HG03139 (cell line): ENCODE results near the gene ZNF277.
"Not testable (repeated sequence)": the region's sequence is repeated elsewhere in the genome, so short reads cannot be mapped to it uniquely, and the experiment has no call there.

Experiments
- ATAC-seq: cut with Tn5 transposase; IDR thresholded peaks from one replicate; pipeline ENCODE4 v1.9.1; 2021; ENCODE audit not compliant: unreplicated experiment

ZNF277 gene

DNA sequence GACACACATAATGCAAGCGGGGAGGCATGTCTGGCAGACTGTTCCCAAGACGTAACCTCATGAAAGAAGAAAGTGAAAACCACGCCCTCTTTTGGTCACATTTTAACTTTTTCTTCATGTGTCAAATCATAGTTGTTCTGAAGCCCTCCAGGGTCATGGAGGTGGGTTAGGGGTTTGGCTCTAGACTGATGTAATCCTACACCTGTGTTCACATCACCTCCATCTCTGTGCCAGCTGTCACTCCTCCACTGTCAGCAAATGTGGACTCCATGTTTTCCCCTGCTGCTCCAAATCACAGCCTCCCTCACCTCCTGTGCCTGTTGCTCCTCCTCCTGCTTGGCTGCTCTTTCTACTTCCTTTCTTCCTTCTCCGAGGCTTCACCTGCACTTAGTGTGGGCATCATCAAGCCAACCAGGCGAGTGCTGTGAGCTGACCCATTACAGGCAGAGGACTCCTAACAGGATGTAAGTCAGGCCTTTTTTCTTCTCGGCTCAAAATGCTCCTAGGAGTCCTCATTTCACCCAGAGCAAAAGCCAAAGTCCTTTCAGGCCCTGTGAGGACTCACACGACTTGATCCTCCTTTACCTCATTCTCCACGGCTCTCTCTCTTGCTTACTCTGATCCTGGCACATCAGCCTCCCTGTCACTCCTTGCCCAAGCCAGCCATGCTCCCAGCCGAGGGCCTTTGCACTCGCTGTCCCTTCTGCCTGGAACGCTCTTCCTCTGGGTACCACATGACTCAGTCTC is 177.3 kb downstream of the ZNF277 start:
- ATAC-seq, result no peak

DNA sequence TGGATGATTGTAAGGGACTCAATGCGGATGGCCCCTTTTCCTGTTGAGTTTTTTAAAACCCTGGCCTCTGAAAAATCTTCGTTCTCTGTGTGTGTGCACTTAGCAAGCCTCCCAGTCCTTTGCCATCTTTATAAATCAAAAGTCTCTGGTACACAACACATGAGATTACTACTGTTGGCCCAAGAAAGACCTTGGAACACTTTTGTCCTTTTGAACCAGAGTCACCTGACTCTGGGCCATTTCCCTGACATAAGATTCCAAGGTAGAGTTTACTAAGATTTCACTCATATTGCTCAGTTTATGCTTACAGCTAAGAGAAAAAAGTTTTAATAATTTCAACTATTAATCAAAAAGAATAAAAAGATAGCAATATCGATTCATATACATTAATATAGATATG is 179.0 kb downstream of the ZNF277 start:
- ATAC-seq, result no peak

DNA sequence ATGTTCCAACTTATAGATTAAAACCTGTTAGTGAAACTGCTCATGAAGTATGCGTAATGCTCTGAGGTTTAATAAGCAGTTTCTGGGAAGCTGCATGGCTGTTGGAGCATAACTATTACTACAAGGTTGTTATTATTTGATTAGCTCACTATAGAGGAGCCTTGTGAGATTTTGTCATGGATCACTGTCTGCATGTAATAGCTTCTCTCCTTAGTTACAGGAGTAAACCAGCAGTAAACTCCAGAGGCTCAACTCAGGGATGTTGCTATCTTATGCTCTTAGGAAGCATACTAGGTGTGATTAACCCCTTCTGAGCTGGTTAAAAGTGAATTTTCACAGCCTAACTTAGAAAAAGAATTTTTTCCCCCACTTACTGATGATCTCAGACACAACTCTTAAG is 180.1 kb downstream of the ZNF277 start:
- no peak for ATAC-seq

DNA sequence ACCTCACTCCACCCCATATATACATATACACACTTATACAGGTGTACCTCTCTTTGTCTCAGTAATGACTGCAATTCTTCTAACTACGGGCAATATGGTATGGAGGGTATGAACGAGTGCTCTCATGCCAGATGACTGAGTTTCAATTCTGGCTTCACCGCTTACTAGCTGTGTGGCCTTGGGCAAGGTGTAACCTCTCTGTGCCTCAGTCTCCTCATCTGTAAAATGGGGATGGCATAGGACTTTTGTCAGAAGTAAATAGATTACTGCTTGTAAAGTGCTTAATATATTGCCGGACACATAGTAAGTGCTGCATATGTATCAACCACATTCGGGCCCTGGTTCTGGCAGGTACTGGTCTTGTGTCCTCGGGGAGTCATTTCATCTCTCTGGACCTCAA is 183.7 kb downstream of the ZNF277 start:
- no peak for ATAC-seq

DNA sequence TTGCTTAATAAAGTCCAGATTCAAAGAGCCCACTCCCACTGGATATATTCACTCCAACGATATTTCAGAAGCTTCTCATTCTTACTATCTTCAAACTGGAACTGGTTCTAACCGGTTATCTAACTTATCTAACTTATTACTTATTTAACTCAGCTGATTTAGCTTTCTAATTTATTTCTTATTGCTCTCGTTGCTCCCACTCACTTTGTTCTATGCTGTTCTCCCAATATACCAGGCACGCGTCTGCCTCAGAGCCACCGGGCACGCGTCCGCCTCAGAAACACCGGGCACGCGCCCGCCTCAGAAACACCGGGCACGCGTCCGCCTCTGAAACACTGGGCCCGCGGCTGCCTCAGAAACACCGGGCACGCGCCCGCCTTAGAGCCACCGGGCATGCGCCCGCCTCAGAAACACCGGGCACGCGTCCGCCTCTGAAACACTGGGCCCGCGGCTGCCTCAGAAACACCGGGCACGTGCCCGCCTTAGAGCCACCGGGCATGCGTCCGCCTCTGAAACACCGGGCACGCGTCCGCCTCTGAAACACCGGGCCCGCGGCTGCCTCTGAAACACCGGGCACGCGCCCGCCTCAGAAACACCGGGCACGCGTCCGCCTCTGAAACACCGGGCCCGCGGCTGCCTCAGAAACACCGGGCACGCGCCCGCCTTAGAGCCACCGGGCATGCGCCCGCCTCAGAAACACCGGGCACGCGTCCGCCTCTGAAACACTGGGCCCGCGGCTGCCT is 184.8 kb downstream of the ZNF277 start:
- ATAC-seq, result not testable (repeated sequence)

DNA sequence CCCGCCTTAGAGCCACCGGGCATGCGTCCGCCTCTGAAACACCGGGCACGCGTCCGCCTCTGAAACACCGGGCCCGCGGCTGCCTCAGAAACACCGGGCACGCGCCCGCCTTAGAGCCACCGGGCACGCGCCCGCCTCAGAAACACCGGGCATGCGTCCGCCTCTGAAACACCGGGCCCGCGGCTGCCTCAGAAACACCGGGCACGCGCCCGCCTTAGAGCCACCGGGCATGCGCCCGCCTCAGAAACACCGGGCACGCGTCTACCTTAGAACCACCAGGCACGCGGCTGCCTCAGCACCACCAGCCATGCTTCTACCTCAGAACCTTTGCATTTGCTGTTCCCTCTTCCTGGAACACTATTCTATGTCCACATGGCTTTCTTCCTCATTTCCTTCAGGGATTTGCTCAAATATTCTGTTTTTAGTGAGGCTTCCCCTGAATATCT is 185.4 kb downstream of the ZNF277 start:
- not testable (repeated sequence) for ATAC-seq
